Lower leg skin (tissue), 4 donors: ENCODE results near the gene PRDM16. TPM values are rescaled to one million over a fixed set of nuclear protein-coding genes. Genes with fewer than 3 reads are reported as not detected.

Experiments used
- DNase-seq, 2 donors: peaks; one replicate each; pipeline ENCODE4 v3.0.0-alpha.2; 2019; ENCODE audit warnings: low spot score in 2 of 2
- H3K4me3 ChIP-seq: fragments of 200-600 bp; sonication (generic); 2 replicates; pipeline ENCODE4 v1.5.1; 2017; ENCODE audit warnings: mild to moderate bottlenecking, low read depth; ENCODE audit not compliant: poor library complexity, severe bottlenecking
- POLR2A ChIP-seq, 2 donors: fragments of 450-650 bp; IDR thresholded peaks; one replicate each; pipeline ENCODE4 v1.6.1; 2016 to 2017; ENCODE audit warnings: antibody characterized with exemption in 2 of 2, mild to moderate bottlenecking in 1 of 2, moderate library complexity in 1 of 2
- WGBS, 2 donors: methylation state at CpG; one replicate each; pipeline ENCODE4 v1.1.5; 2018; 5-methylcytosine and 5-hydroxymethylcytosine counted together
- intact Hi-C: fragments of 100-400 bp; cut with DNase I; formaldehyde crosslinking; loops from one replicate; pipeline ENCODE4 v1.15.0; 2023; ENCODE audit warnings: low total_unique reads
- total RNA-seq, 4 donors: library from RNA; depleted of rRNA; stranded (reverse); fragments of >200 nt; gene quantifications; one replicate each; pipeline ENCODE4 v1.1.0, GENCODE V29; 2016
- TF ChIP-seq, protein P1 (sequence below), 3 donors: fragments of 450-650 bp; IDR thresholded peaks; one replicate each; pipeline ENCODE4 v1.5.1; 2016; ENCODE audit warnings: antibody characterized with exemption in 3 of 3, mild to moderate bottlenecking in 3 of 3, moderate library complexity in 2 of 3

PRDM16 gene
- total RNA-seq, 4 donors from 2014 or later: 0.08 to 0.91 (median 0.56) TPM; not detected in 1

DNA sequence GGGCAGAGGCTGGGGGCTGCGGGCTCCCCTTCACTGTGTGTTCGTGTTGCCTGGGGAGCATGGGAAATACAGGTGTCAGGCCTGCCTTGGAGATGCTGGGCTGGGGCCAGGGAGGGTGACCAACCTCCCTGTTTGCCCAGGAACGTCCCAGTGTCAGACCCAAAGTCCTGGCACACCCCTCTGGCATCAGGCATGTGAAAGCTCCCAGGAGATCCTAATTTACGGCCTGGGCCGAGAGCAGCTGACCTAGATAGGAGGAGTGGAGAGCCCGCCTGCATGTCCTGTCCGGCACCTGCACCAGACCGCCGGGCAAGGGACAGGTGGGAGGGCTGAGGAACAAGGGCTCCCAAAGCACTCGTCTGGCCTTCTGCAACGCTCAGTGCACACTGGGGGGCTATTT is 124.8 kb downstream of the PRDM16 start:
- 76 to 78% methylated on average over 6 to 10 of the region's 11 CpGs for WGBS, 2 donors
- intact Hi-C loops: no loop called here

DNA sequence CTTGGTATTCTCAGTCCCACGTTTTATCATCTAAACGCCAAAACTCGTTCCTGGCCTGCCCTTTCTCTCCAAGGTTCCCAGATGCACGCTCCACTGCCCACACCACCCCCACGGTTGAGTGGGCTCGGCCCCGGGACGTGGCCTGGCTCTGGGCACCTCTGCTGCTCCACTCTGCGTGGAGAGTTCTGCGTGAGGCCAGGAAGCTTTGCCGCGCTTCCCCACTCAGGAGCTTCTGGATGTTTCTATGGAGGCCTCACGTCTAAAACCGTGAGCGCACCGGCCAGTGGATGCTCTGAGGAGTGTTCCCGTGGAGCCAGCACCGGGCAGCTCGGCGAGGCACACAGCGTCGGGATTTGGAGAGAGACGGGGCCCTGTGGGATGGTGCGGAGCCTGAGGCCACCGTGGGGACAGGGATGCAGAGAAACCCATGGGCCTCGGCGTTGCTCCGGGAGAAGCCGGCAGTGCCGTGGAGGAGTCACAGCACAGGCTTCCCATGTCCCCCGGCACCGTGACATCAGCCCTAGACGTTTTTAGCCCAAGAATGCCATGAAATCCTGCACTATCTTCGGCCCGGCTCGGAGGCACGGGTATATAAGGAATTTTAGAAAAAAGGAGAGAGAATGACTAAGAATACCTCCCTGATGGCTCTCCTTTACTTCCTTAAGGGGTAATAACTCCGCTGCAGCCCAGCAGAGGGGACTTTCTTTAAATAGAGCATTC is 125.9 kb downstream of the PRDM16 start:
- WGBS, 2 donors: 87% methylated on average over 38 of the region's 38 CpGs
- TF ChIP-seq, protein P1, sequence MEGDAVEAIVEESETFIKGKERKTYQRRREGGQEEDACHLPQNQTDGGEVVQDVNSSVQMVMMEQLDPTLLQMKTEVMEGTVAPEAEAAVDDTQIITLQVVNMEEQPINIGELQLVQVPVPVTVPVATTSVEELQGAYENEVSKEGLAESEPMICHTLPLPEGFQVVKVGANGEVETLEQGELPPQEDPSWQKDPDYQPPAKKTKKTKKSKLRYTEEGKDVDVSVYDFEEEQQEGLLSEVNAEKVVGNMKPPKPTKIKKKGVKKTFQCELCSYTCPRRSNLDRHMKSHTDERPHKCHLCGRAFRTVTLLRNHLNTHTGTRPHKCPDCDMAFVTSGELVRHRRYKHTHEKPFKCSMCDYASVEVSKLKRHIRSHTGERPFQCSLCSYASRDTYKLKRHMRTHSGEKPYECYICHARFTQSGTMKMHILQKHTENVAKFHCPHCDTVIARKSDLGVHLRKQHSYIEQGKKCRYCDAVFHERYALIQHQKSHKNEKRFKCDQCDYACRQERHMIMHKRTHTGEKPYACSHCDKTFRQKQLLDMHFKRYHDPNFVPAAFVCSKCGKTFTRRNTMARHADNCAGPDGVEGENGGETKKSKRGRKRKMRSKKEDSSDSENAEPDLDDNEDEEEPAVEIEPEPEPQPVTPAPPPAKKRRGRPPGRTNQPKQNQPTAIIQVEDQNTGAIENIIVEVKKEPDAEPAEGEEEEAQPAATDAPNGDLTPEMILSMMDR (IDR thresholded peaks at IDR 0.05): no peak
- no peak for TF ChIP-seq POLR2A (IDR thresholded peaks at IDR 0.05)
- DNase-seq: no peak
- intact Hi-C loops: no loop called here
- H3K4me3 ChIP-seq: no peak overlapping the region

More for the DNA sequence above, 124.8 kb downstream of the PRDM16 start:
- DNase-seq: no peak
- no peak for TF ChIP-seq POLR2A (IDR thresholded peaks at IDR 0.05)
- TF ChIP-seq, protein P1 (IDR thresholded peaks at IDR 0.05): no peak
- H3K4me3 ChIP-seq: no peak overlapping the region

DNA sequence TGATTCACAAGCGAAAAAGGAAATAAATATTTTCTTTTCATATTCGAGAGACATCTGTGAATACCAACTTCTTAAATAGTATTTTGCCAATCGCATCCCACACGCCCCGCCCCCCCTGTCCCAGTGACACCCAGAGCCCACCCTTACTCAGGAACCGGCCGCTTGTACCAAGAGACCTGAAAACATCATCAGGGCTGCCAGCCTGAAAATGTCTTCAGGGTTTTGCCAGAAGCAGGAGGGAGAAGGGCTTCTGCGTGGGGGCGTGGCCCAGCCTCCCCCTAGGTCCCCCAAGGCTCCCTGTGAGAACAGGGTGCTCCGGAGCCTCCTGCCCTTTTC is 126.4 kb downstream of the PRDM16 start:
- no peak for DNase-seq
- intact Hi-C loops: no loop called here
- H3K4me3 ChIP-seq: no peak overlapping the region
- TF ChIP-seq, protein P1 (IDR thresholded peaks at IDR 0.05): no peak
- no peak for TF ChIP-seq POLR2A (IDR thresholded peaks at IDR 0.05)
- 68 to 73% methylated on average over 10 of the region's 10 CpGs for WGBS, 2 donors

DNA sequence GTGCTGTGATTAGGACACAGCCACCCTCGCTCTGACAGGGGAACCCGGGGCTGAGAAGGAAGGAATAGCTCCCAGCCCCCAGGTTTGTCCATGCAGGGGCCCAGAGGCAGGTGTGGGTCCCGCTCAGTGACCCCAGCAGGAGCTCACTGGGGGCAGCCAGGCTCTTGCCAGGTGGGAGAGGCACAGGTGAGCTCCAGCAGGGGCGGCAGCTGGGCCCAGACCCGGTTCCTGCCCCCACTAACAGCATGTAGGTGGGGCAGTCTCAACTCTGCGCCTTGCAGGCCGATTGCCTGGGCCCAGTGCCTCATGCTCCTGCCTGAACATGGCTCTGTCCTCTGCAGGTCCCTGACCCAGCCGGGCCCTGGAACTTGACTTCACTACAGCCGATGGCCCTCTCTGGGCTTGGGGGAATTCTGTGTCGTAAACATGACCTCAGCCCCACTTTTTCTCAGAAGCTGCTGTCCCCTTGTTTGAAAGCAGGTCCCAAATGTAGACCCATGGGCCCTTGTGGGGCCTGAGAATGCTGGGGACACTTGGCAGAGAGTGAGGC is 127.0 kb downstream of the PRDM16 start:
- TF ChIP-seq, protein P1 (IDR thresholded peaks at IDR 0.05): no peak
- no peak for TF ChIP-seq POLR2A (IDR thresholded peaks at IDR 0.05)
- no peak for DNase-seq
- WGBS, 2 donors: 50 to 53% methylated on average over 3 to 6 of the region's 10 CpGs
- H3K4me3 ChIP-seq: no peak overlapping the region
- intact Hi-C loops: no loop called here

DNA sequence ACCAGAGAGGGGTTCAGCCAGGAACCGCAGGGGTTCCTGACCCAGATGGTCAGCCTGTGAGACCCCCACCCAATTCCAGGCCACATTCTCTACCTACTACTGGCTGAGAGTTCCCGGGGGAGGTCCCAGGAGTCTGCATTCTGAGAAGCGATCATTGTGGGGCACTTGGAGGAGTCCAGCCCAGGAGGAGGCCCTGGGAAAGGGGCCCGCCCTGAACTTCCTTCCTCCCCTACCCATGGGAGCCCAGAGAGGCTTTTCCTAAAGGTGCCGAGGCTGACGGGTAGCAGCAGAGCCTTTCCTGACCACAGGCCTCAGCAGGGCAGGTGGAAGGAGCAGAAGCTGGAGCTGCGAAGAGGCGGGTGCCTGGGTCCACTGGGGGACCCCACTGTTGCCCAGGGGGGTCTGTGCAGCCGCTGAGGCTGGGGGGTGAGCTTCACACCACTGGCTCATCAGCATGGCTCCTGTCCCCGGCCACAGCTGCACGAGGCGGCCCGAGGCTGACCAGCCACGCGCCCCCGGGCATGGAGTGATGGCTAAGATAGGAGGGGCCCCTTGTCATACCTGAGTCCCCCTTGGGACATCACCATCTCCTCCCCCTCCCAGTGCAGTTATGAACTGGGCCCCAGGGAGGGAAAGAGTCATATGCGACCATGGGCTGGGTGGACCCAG is 127.7 kb downstream of the PRDM16 start:
- intact Hi-C loops: no loop called here
- TF ChIP-seq, protein P1 (IDR thresholded peaks at IDR 0.05): no peak
- no peak for TF ChIP-seq POLR2A (IDR thresholded peaks at IDR 0.05)
- WGBS, 2 donors: 82 to 92% methylated on average over 13 to 17 of the region's 17 CpGs
- no peak overlapping the region for H3K4me3 ChIP-seq
- DNase-seq: no peak
